Gastroesophageal sphincter (tissue), 3 donors: ENCODE data around the gene RAPGEF5.

ENCODE experiments used
- EP300 ChIP-seq: sonication (generic); formaldehyde crosslinking; IDR thresholded peaks from one replicate; pipeline ENCODE4 v1.6.1; 2017; ENCODE audit warnings: antibody characterized with exemption, mild to moderate bottlenecking
- POLR2A ChIP-seq, 2 donors: fragments of 450-650 bp; IDR thresholded peaks; one replicate each; pipeline ENCODE4 v1.6.1; 2017; ENCODE audit warnings: antibody characterized with exemption in 2 of 2, mild to moderate bottlenecking in 2 of 2, moderate library complexity in 1 of 2
- TF ChIP-seq, protein P1 (sequence below), 4 experiments: fragments of 200-600 bp in 2 of 4; fragments of 450-650 bp in 2 of 4; sonication (generic) in 1 of 4; IDR thresholded peaks; one replicate each; pipeline ENCODE4 v1.5.1; 2017 to 2019; ENCODE audit warnings: antibody characterized with exemption in 4 of 4, mild to moderate bottlenecking in 2 of 4, moderate library complexity in 2 of 4

DNA sequence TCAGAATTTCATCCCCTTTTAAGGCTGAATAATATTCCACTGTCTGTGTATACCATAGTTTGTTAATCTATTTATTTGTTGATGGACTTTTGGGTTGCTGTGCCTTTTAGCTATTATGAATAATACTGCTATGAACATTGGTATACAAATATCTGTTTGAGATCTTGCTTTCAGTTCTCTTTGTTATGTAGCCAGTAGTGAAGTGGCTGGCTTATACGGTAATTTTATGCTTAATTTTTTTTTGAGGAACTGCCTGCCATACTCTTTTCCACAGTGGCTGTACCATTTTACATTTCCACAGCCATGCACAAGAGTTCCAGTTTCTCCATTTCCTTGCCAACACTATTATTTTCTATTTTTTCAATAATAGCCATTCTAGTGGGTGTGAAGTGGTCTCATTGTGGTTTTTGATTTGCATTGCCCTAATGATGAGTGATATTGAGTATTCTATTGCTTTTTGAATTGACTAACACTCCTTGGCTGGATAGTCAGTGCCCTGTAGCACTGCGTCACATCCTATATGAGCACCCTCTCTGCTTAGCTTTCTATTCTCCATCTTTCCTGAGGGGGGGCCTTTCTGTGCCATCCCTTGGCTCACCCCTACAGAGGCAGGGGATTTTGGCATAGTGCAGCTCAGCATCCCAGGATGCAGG lies 29.4 kb upstream of the RAPGEF5 start:
- TF ChIP-seq, protein P1, sequence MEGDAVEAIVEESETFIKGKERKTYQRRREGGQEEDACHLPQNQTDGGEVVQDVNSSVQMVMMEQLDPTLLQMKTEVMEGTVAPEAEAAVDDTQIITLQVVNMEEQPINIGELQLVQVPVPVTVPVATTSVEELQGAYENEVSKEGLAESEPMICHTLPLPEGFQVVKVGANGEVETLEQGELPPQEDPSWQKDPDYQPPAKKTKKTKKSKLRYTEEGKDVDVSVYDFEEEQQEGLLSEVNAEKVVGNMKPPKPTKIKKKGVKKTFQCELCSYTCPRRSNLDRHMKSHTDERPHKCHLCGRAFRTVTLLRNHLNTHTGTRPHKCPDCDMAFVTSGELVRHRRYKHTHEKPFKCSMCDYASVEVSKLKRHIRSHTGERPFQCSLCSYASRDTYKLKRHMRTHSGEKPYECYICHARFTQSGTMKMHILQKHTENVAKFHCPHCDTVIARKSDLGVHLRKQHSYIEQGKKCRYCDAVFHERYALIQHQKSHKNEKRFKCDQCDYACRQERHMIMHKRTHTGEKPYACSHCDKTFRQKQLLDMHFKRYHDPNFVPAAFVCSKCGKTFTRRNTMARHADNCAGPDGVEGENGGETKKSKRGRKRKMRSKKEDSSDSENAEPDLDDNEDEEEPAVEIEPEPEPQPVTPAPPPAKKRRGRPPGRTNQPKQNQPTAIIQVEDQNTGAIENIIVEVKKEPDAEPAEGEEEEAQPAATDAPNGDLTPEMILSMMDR (IDR thresholded peaks at IDR 0.05): no peak
- TF ChIP-seq POLR2A (IDR thresholded peaks at IDR 0.05): no peak
- TF ChIP-seq EP300: no peak
